ENCODE results near the gene SDK1. TPM values are rescaled to one million over a fixed set of nuclear protein-coding genes. Genes with fewer than 3 reads are reported as not detected.

SDK1 gene
- total RNA-seq, 4 donors from 2014 or later: 1.2 to 1.8 (median 1.5) TPM

DNA sequence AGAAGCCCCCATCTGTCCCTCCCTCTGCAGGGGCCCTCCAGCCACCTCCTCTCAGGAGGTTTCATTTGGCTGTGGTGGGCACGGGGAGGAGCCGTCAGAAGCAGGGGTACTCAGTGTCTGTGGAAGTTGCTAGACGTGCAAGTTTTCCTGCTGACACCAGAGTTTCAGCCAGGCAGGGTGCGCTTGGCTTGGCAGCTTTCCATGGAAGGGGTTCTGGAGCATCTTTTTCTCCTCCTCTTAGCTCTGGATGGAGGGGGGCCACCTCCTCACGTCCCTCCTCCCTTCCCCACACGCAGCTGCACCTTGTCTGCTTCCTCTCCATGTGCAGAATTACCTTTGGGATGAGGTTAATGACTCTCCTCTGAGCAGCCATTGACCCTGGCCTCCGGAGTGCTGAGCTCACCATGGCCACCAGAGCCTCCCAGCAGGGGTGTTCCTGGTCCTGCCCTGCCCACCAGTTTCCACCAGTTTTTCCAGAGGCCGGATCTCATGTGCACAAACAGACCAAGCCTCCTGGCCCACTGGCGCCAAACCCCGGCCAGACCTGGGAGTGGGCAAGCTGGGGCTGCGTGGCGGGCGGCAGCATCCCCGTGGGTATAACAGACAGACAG is 801.3 kb downstream of the SDK1 start:
- no peak for ATAC-seq
- no peaks in the 10 kb centered on the region for H3K4me1 ChIP-seq
- in situ Hi-C loops (cut with MboI; ENCODE audit: low sequenced_read_pairs in 4 of 4): no loop called here
- H3K27me3 ChIP-seq: no peaks in the 10 kb centered on the region
- no peak for DNase-seq
- H3K9me3 ChIP-seq: no peaks in the 10 kb centered on the region
- no peak overlapping the region for H3K27ac ChIP-seq
- intact Hi-C loops (cut with DNase I; ENCODE audit: low total_unique reads): no loop called here
- TF ChIP-seq, protein P1, sequence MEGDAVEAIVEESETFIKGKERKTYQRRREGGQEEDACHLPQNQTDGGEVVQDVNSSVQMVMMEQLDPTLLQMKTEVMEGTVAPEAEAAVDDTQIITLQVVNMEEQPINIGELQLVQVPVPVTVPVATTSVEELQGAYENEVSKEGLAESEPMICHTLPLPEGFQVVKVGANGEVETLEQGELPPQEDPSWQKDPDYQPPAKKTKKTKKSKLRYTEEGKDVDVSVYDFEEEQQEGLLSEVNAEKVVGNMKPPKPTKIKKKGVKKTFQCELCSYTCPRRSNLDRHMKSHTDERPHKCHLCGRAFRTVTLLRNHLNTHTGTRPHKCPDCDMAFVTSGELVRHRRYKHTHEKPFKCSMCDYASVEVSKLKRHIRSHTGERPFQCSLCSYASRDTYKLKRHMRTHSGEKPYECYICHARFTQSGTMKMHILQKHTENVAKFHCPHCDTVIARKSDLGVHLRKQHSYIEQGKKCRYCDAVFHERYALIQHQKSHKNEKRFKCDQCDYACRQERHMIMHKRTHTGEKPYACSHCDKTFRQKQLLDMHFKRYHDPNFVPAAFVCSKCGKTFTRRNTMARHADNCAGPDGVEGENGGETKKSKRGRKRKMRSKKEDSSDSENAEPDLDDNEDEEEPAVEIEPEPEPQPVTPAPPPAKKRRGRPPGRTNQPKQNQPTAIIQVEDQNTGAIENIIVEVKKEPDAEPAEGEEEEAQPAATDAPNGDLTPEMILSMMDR (IDR thresholded peaks at IDR 0.05 in 4 of 5, conservative IDR thresholded peaks at IDR 0.05 in 1 of 5): no peak
- TF ChIP-seq POLR2A (IDR thresholded peaks at IDR 0.05): no peak
- no peak overlapping the region for H3K4me3 ChIP-seq
- H3K36me3 ChIP-seq: no peaks in the 10 kb centered on the region

DNA sequence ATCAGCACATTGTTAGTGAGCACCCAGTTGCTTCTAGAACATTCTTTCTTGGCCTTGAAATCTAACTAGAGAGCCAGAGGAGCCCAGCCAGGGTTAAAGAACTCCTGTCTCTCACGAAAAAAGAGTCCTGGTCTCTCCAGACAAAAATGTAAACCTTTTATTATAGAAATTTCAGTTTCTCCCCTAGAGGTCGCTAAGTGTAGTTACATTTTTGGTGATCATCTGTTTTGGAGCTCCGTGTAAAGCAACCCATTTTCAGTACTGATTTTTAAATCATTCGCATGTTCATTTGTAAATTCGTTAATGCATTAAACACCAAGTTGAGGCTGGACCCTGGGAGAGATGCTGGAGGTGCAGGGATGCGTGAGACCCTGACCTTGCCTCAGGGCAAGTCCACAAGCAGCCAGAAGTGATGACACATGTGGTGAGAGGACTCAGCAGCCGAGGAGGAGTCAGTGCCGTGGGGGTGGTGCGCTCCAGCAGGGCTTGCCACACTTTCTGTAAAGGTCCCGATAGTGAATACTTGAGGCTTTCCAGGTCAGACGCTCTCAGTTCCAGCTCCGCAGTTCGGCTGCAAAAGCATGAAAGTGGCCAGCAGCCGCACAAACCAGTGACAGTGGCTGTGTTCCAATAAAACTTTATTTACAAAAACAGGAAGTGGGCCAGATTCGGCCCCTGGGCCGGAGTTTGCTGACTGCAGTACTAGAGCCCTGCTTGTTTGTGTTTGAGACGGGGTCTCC is 802.5 kb downstream of the SDK1 start:
- H3K9me3 ChIP-seq: no peaks in the 10 kb centered on the region
- H3K4me3 ChIP-seq: no peak overlapping the region
- no peaks in the 10 kb centered on the region for H3K4me1 ChIP-seq
- no peaks in the 10 kb centered on the region for H3K36me3 ChIP-seq
- no peaks in the 10 kb centered on the region for H3K27me3 ChIP-seq
- DNase-seq (no peak), ATAC-seq (no peak)
- H3K27ac ChIP-seq: no peak overlapping the region
- TF ChIP-seq, protein P1 (IDR thresholded peaks at IDR 0.05 in 4 of 5, conservative IDR thresholded peaks at IDR 0.05 in 1 of 5): no peak
- TF ChIP-seq POLR2A (IDR thresholded peaks at IDR 0.05): no peak
- intact Hi-C loops (cut with DNase I; ENCODE audit: low total_unique reads) (no loop called here), in situ Hi-C loops (cut with MboI; ENCODE audit: low sequenced_read_pairs in 4 of 4) (no loop called here)

DNA sequence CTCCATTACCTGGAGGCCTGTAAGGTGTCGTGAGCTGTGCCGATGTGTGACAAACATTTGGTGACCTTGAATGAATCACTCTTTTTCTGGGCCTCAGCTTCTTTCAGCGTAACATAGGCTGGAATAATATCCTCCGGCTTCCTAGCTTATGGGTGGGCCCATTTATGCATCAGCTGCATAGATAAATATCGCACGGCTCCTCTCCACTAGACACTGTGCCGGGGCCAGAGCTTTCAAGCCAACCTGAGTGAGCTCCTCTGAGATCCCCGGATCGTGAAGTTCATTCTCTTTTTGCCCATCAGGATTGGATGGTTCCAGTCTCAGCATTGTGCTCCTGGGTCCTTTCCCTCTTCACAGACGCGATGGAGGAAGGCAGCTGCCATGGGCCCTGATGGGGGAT is 806.8 kb downstream of the SDK1 start:
- intact Hi-C loops (cut with DNase I; ENCODE audit: low total_unique reads) (no loop called here), in situ Hi-C loops (cut with MboI; ENCODE audit: low sequenced_read_pairs in 4 of 4) (no loop called here)
- TF ChIP-seq, protein P1 (IDR thresholded peaks at IDR 0.05 in 4 of 5, conservative IDR thresholded peaks at IDR 0.05 in 1 of 5): no peak
- TF ChIP-seq POLR2A (IDR thresholded peaks at IDR 0.05): no peak

DNA sequence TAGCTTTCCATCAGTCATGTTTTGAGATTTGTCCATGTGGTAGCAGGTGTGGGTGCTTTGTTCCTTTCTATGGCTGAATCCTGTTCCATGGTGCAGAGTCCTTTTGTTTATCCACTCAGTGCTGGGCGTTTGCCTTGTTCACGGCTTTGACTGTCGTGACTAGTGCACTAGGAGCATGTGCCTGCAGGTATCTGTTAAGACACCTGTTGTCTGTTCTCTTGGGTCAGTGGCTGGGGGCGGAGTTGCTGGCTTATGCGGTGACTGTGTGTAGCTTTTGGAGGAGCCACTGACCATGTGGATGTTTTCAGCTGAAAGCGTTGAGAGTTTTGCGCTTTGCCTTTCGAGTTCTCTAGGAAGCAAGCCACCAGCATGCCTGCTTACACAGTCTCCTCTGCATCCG is 807.9 kb downstream of the SDK1 start:
- TF ChIP-seq, protein P1 (IDR thresholded peaks at IDR 0.05 in 4 of 5, conservative IDR thresholded peaks at IDR 0.05 in 1 of 5): no peak
- TF ChIP-seq POLR2A (IDR thresholded peaks at IDR 0.05): no peak
- no peaks in the 10 kb centered on the region for H3K36me3 ChIP-seq
- H3K4me1 ChIP-seq: no peaks in the 10 kb centered on the region
- DNase-seq (no peak), ATAC-seq (no peak)
- no peaks in the 10 kb centered on the region for H3K9me3 ChIP-seq
- no peak overlapping the region for H3K4me3 ChIP-seq
- intact Hi-C loops (cut with DNase I; ENCODE audit: low total_unique reads) (no loop called here), in situ Hi-C loops (cut with MboI; ENCODE audit: low sequenced_read_pairs in 4 of 4) (no loop called here)
- H3K27me3 ChIP-seq: no peaks in the 10 kb centered on the region
- no peak overlapping the region for H3K27ac ChIP-seq

More for the DNA sequence above, 806.8 kb downstream of the SDK1 start:
- H3K36me3 ChIP-seq: no peaks in the 10 kb centered on the region
- no peak overlapping the region for H3K4me3 ChIP-seq
- H3K27me3 ChIP-seq: no peaks in the 10 kb centered on the region
- no peak overlapping the region for H3K27ac ChIP-seq
- H3K4me1 ChIP-seq: no peaks in the 10 kb centered on the region
- H3K9me3 ChIP-seq: no peaks in the 10 kb centered on the region
- ATAC-seq (no peak), DNase-seq (no peak)
